D721Med (cell line): Measurements from ENCODE around the gene SIM1.

Source experiments
- DNase-seq: peaks from one replicate; pipeline ENCODE4 v3.0.0; 2011; ENCODE audit warnings: low spot score; ENCODE audit not compliant: insufficient read length
- FAIRE-seq: peaks from 2 replicates; lab custom pipeline; 2011; peaks lifted over from hg19 to GRCh38; lab: Jason Lieb, UNC
- CTCF ChIP-seq: IDR thresholded peaks from 2 replicates; pipeline ENCODE4 v1.5.1; 2012; ENCODE audit warnings: mild to moderate bottlenecking, control low read depth; ENCODE audit not compliant: insufficient read depth; ENCODE audit errors: missing control alignments

SIM1 gene

GRCh38 chr6:100493206-100493888 is 28.6 kb upstream of the SIM1 start:
- DNase-seq: no peak
- no peak for TF ChIP-seq CTCF
- no peak for FAIRE-seq

GRCh38 chr6:100491952-100492670 is 27.4 kb upstream of the SIM1 start:
- TF ChIP-seq CTCF: no peak
- DNase-seq (no peak), FAIRE-seq (no peak)

- FAIRE-seq: no peak
- DNase-seq: no peak
- TF ChIP-seq CTCF: no peak
These were observed 25.3 kb upstream of the SIM1 start for GRCh38 chr6:100490065-100490464.

- DNase-seq (no peak), FAIRE-seq (no peak)
- TF ChIP-seq CTCF: no peak
These were observed 23.5 kb upstream of the SIM1 start for GRCh38 chr6:100488244-100488643.

GRCh38 chr6:100487638-100488037 is 22.9 kb upstream of the SIM1 start:
- no peak for TF ChIP-seq CTCF
- FAIRE-seq (no peak), DNase-seq (no peak)

GRCh38 chr6:100485268-100485667 is 20.5 kb upstream of the SIM1 start:
- no peak for FAIRE-seq

More at GRCh38 chr6:100485268-100485667, 20.5 kb upstream of the SIM1 start:
- TF ChIP-seq CTCF: no peak
- DNase-seq: no peak
